HG02840 (cell line): ENCODE measurements around the gene SPAG9.

Experiments
- ATAC-seq: cut with Tn5 transposase; IDR thresholded peaks from one replicate; pipeline ENCODE4 v1.9.1; 2021; ENCODE audit warnings: mild to moderate bottlenecking, moderate library complexity, moderate number of reproducible peaks; ENCODE audit not compliant: unreplicated experiment, low FRiP score

Gene SPAG9, protein sequence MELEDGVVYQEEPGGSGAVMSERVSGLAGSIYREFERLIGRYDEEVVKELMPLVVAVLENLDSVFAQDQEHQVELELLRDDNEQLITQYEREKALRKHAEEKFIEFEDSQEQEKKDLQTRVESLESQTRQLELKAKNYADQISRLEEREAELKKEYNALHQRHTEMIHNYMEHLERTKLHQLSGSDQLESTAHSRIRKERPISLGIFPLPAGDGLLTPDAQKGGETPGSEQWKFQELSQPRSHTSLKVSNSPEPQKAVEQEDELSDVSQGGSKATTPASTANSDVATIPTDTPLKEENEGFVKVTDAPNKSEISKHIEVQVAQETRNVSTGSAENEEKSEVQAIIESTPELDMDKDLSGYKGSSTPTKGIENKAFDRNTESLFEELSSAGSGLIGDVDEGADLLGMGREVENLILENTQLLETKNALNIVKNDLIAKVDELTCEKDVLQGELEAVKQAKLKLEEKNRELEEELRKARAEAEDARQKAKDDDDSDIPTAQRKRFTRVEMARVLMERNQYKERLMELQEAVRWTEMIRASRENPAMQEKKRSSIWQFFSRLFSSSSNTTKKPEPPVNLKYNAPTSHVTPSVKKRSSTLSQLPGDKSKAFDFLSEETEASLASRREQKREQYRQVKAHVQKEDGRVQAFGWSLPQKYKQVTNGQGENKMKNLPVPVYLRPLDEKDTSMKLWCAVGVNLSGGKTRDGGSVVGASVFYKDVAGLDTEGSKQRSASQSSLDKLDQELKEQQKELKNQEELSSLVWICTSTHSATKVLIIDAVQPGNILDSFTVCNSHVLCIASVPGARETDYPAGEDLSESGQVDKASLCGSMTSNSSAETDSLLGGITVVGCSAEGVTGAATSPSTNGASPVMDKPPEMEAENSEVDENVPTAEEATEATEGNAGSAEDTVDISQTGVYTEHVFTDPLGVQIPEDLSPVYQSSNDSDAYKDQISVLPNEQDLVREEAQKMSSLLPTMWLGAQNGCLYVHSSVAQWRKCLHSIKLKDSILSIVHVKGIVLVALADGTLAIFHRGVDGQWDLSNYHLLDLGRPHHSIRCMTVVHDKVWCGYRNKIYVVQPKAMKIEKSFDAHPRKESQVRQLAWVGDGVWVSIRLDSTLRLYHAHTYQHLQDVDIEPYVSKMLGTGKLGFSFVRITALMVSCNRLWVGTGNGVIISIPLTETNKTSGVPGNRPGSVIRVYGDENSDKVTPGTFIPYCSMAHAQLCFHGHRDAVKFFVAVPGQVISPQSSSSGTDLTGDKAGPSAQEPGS (N-terminal part only)

GRCh38 chr17:51120739-51121619 lies at the start of gene SPAG9:
Gene SPAG9, minus strand, starts transcription at chr17:51120868. Its CDS starts 212 bp downstream, at chr17:51120656.
- ATAC-seq: peak; percentile 67

DNA sequence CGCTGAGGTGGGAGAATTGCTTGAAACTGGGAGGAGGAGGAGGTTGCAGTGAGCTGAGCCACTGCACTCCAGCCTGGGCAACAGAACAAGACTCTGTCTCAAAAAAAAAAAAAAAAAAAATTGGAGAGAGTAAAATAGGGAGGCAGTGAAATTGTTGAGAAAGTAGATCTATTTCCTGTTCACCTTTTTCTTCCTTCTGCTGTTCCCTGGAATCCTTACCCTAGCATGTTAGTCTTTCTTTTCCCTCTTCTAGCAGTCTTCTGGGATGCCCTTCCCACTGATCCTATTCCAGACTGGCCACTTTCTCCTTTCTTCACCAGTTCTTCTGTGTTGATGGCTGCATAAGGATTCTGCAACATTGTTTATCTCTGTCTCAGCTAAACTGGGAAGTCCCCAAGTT lies 48.7 kb upstream of the SPAG9 start:
- ATAC-seq: no peak

DNA sequence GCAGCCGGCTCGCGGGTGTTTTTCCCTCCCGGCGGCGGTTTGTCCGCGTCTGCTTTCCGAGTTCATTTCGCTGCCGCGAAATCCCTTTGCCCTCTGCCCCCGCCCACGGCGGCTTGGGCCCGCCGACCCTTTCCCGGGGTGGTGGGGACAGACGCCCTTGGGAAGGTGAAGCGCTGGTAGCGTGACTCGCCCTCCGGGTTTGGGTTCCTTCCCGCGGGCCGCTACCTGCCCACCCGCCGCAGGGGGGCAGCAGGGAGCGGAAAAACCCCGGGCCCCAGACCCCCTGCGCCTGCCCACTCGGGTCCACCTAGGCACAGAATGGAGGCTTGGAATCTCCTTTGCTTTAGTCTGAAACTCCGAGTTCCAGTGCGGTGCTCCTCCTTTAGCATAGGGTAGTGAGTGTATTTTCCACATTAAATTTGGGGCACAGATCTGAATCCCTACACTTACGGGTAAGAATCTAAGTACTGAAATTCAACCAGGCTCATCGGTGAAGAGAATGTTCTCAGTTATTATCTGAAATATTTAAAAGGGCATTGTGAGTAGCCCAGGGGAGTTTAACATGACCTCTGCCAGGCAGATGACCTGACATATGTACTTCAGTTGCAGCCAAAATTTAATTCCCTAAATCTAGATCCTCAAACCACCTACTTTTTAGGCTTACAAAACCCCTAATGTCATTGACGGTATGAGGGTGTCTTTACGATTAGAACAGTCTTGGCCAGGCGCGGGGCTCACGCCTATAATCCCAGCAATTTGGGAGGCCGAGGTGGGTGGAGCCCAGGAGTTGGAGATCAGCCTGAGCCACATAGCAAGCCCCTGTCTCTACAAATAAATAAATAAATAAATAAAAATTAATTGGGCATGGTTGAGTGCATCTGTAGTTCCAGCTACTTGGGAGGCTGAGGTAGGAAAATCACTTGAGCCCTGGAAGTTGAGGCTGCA lies 46.6 kb upstream of the SPAG9 start:
- peak; percentile 43 for ATAC-seq

DNA sequence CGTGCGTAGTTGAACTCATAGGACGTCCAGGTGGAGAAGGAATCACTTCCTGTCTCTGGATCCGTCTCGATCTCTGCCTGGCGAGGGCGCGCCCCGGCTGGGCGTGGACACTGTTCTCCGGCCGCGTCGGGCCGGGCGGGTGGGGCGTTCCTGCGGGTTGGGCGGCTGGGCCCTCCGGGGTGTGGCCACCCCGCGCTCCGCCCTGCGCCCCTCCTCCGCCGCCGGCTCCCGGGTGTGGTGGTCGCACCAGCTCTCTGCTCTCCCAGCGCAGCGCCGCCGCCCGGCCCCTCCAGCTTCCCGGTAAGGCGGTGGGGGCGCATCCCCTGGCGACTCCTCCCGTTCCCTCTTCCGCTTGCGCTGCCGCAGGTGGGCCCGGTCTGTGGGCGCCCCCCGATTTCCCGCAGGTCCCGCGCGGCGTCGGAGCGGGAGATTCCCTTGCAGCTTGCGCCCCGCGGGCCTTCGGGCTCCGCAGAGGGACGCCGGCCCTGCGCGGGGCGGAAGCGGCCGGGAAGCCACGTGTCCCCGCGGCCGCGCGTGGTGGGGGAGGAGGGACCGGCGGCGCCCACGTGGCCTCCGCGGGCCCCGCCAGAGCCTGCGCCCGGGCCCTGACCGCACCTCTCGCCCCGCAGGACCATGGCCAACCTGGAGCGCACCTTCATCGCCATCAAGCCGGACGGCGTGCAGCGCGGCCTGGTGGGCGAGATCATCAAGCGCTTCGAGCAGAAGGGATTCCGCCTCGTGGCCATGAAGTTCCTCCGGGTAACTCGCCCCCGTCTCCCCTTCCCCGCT lies 45.7 kb upstream of the SPAG9 start, which contains the start of gene NME2:
Gene NME2, plus strand, starts transcription at position 214 of the 789 bp plus-strand sequence. Its CDS starts 420 bp downstream, at position 634.
- ATAC-seq: peak; percentile 86

- ATAC-seq: no peak
Measured at GRCh38 chr17:51165680-51166197, 45.1 kb upstream of the SPAG9 start.

- no peak for ATAC-seq
Measured at GRCh38 chr17:51164911-51165679, 44.4 kb upstream of the SPAG9 start.

DNA sequence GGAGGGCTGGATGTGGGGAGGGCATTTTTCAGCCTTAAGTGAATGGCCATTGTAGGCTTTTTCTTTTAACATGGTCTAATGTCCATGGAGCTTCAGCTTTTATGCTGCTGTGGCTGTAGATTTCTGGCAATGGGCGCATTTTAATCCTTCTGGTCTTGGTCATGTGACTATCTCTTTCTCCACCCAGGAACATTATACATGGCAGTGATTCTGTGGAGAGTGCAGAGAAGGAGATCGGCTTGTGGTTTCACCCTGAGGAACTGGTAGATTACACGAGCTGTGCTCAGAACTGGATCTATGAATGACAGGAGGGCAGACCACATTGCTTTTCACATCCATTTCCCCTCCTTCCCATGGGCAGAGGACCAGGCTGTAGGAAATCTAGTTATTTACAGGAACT lies 40.9 kb upstream of the SPAG9 start:
- ATAC-seq: no peak

- ATAC-seq: no peak
Measured at GRCh38 chr17:51159604-51160003, 38.9 kb upstream of the SPAG9 start.

DNA sequence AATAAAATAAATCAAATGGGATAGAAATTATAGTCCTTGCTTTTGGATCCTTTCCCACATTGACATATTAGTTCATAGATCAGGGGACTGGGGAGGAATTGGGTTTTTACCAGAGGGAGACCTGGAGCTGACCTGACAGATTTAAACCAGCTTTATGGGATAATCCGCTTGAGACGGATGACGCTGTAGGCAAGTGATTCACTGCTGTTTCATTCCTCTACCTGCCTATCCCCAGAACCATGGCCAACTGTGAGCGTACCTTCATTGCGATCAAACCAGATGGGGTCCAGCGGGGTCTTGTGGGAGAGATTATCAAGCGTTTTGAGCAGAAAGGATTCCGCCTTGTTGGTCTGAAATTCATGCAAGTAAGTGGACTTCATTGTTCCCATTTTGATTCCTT lies 34.7 kb upstream of the SPAG9 start:
- no peak for ATAC-seq

DNA sequence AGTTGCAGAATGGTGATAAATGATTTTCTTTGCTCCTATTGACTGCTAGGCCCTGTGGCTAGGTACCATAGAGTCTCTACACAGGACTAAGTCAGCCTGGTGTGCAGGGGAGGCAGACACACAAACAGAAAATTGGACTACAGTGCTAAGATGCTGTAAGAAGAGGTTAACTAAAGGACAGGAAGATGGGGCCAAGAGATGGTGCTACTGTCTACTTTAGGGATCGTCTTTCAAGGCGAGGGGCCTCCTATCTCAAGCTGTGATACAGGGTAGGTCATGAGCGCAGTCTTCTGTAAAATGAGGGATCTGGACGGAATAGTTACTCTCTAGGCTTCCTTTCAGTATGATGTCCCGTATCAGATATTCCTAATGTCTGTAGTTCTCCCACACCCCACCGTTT lies 33.5 kb upstream of the SPAG9 start:
- ATAC-seq: no peak

DNA sequence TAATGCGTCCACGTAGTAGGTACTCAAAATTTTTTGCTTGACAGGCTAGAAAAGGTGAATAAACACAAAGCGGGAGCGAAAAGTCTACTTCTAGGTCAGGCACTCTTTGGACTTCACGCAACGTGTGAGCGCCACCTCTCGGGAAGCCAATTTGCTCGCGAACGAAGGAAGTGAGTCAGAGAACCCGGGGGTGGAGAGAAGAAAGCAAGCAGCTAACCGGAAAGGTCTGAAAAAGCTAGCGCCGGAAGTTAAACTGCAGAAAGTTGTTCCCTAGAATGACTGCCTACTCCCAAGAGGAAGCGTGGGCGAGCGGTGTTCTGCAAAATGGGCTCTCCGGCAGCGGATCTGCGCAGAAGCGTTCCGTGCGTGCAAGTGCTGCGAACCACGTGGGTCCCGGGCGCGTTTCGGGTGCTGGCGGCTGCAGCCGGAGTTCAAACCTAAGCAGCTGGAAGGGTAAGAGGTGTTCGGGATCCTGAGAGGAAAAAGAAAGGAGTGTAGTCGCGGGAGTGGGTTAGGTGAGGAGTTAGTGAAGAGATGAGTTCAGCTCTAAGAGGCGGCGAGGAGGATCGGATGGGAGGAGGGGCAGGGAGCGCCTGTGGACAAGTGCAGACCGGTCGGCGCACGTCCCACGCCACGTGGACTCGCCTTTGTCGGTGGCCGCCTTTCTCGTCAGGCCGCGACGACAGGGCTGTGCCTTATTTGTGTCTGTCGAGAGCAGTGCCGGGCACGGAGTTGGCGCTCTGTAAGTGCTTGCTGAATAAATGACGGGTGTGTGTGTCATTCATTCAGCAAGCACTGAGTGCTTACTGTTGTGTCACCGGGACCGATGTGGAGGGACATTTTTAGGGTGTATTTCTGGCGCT lies 32.8 kb upstream of the SPAG9 start, which contains the start of gene NME1:
Gene NME1, plus strand, starts transcription at position 350 of the 863 bp plus-strand sequence. CDS start 2,096 bp downstream, outside the sequence.
- peak; percentile 95 for ATAC-seq

GRCh38 chr17:51152766-51153209 lies 32.1 kb upstream of the SPAG9 start:
- ATAC-seq: no peak

DNA sequence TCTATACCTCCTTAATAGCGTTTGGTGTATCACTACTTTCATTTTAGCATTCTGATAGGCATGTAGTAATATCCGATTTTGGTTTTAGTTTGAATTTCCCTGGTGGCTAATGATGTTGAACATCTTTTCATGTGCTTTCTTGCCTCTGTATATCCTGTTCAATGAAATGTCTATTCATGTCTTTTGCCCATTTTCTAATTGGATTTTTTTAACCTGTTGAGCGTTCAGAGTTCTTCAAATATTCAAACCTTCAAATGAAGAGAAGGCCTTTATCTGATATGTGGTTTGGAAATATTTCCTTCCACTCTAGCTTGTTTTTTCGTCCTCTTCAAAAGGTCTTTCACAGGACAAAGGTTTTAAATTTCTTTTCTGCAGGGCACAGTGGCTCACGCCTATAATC lies 30.3 kb upstream of the SPAG9 start:
- no peak for ATAC-seq

GRCh38 chr17:51149163-51149562 lies 28.5 kb upstream of the SPAG9 start:
- ATAC-seq: no peak

DNA sequence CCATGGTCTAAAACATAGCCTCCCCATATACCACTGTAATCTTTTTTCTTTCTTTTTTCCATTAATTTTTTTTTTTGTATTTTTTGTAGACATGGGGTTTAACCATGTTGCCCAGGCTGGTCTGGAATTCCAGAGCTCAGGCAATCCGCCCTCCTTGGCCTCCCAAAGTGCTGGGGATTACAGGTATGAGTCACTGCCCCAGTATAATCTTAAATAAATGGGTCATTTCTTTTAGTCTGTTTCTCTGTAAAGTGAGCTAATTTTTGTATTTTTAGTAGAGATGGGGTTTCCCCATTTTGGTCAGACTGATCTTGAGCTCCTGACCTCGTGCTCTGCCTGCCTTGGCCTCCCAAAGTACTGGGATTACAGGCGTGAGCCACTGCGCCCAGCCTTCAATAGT lies 27.0 kb upstream of the SPAG9 start:
- no peak for ATAC-seq
